Chondrocyte (in vitro differentiated cells): ENCODE measurements around the gene GNB5. TPM values are rescaled to one million over a fixed set of nuclear protein-coding genes. Genes with fewer than 3 reads are reported as not detected.

Experiments
- DNase-seq: peaks from one replicate; pipeline ENCODE4 v3.0.0; 2021; ENCODE audit warnings: mixed read lengths, low spot score
- H3K27ac Mint-ChIP-seq: one replicate; pipeline ENCODE4 v1.8.0; 2021; ENCODE audit warnings: mild to moderate bottlenecking, moderate library complexity, mixed read lengths; ENCODE audit not compliant: unreplicated experiment
- H3K27me3 Mint-ChIP-seq: 2 replicates; pipeline ENCODE4 v1.8.0; 2021; ENCODE audit warnings: low read depth, mixed read lengths
- H3K36me3 Mint-ChIP-seq: 2 replicates; pipeline ENCODE4 v1.8.0; 2021; ENCODE audit warnings: low read depth, mixed read lengths
- H3K4me1 Mint-ChIP-seq: 2 replicates; pipeline ENCODE4 v1.8.0; 2021; ENCODE audit warnings: low read depth, mild to moderate bottlenecking, mixed read lengths
- H3K4me3 Mint-ChIP-seq: one replicate; pipeline ENCODE4 v1.8.0; 2021; ENCODE audit warnings: mild to moderate bottlenecking, moderate library complexity, mixed read lengths; ENCODE audit not compliant: unreplicated experiment
- H3K9me3 Mint-ChIP-seq: 2 replicates; pipeline ENCODE4 v1.8.0; 2021; ENCODE audit warnings: low read depth, mixed read lengths
- total RNA-seq: library from RNA; stranded (reverse); gene quantifications from 3 replicates; pipeline ENCODE4 v1.2.1, GENCODE V29; 2021
- TF ChIP-seq, protein P1 (sequence below): fragments of 200-600 bp; sonication (generic); IDR thresholded peaks from 2 replicates; pipeline ENCODE4 v1.5.0; 2021; ENCODE audit warnings: antibody characterized with exemption, mild to moderate bottlenecking, moderate library complexity

The GNB5 gene
- total RNA-seq, 1 donor from 2014 or later: 25.7 TPM

DNA sequence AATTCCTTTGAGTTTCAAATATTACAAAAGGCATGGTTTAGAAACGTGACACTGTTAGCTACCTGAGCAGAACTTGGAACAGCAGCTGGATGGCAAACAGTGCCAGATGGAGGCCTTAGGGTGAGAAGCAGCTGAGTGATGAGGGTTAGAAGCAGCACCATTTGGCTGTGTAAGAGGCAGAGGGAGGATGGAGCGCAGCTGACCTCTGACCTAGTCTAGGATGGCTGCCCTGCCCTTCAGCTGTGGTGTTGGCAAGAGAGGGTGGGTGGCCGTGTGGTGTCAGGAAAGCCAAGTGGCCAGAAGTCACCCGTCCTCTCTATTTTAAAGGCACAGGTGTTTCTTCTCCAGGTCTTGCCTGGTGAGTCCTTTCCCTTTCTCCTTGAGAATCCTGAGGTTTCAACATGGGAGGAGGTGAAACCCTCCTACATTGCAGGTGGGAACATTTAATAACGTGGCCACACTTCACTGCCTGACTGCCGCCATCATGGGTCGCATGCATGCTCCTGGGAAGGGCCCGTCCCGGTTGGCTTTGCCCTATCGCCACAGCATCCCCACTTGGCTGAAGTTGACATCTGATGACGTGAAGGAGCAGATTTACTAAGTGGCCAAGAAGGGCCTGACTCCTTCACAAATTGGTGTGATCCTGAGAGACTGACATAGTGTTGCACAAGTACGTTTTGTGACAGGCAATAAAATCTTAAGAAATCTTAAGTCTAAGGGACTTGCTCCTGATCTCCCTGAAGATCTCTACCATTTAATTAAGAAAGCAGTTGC, 96.2 kb downstream of the GNB5 start:
- peaks cover 3% of the 10 kb centered on the region for H3K36me3 Mint-ChIP-seq
- H3K27me3 Mint-ChIP-seq: no peaks in the 10 kb centered on the region
- TF ChIP-seq, protein P1, sequence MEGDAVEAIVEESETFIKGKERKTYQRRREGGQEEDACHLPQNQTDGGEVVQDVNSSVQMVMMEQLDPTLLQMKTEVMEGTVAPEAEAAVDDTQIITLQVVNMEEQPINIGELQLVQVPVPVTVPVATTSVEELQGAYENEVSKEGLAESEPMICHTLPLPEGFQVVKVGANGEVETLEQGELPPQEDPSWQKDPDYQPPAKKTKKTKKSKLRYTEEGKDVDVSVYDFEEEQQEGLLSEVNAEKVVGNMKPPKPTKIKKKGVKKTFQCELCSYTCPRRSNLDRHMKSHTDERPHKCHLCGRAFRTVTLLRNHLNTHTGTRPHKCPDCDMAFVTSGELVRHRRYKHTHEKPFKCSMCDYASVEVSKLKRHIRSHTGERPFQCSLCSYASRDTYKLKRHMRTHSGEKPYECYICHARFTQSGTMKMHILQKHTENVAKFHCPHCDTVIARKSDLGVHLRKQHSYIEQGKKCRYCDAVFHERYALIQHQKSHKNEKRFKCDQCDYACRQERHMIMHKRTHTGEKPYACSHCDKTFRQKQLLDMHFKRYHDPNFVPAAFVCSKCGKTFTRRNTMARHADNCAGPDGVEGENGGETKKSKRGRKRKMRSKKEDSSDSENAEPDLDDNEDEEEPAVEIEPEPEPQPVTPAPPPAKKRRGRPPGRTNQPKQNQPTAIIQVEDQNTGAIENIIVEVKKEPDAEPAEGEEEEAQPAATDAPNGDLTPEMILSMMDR: no peak
- H3K4me1 Mint-ChIP-seq: peaks cover 38% of the 10 kb centered on the region
- no peak overlapping the region for H3K4me3 Mint-ChIP-seq
- no peak overlapping the region for H3K27ac Mint-ChIP-seq
- DNase-seq: no peak
- peaks cover 10% of the 10 kb centered on the region for H3K9me3 Mint-ChIP-seq

DNA sequence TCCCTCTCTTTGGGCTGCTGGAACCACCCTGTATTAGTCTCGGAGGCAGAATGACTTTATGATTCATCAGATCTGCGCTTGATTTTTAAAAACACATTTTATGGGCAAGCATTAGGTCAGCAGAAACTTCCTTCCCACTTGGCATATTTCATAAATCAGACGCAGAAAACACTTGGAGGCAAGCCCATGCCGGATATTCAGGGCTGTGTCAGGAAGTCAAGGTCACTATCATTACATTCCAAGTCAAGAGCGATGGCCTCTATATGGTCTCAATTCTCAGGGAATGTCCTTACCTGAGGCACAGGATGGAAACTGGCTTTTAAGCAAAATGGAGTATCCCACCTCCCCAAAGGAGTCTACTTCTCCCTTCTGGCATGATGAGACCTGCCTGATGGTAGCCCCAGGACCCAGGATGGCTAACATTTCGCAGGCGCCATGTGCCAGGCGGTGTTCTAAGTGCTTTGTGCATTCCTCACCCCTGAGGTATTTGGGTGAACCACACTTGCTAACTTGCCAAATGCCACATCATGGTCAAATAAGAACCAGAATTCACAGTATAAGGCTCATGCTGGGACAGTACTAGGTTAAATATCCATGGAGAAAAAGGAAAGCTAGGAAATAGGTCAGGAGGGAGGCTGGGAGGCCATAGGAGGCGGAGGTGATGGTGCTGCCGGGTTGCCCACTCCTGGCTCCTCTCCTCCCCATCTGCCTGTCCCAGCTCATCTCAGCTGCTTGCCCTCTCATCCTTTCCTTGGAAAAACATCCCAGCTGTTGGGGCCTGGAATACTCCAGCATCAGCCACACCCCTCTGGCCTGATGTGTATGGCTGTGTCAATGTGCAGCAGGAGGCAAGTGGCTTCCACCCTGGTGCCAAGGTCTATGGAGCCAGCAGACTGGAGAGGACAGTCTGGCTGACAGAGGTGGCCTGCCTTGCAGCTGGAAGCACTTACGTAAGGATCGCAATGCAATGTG, 97.4 kb downstream of the GNB5 start:
- Mint-ChIP-seq H3K27me3 (no peaks in the 10 kb centered on the region), H3K4me1 (peaks cover 38% of the 10 kb centered on the region), H3K4me3 (peak overlapping the region; percentile 6), H3K9me3 (peaks cover 15% of the 10 kb centered on the region), H3K36me3 (peaks cover 3% of the 10 kb centered on the region), H3K27ac (peak overlapping the region; percentile 93)
- DNase-seq: no peak
- TF ChIP-seq, protein P1: no peak

DNA sequence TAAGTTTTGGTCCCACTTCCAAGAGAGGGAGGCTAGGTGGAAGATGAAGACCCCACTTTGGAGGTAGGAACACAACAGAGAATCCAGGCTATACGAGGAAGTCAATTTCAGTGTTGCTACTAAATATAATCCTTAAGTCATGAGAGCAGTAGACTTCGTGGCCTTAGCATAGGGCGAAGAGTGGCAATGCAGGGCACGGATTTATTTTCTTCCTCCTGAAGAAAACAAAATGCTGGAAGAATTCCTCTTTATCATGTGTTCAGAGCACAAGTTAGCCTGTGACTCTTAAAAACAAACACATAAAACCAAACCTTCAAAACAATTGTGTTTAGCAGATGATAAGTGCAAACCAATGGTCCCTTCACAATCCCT, 98.0 kb downstream of the GNB5 start:
- DNase-seq: no peak
- Mint-ChIP-seq H3K27me3 (no peaks in the 10 kb centered on the region), H3K27ac (peak overlapping the region; percentile 93), H3K4me3 (no peak overlapping the region), H3K4me1 (peaks cover 38% of the 10 kb centered on the region), H3K9me3 (peaks cover 15% of the 10 kb centered on the region), H3K36me3 (peaks cover 3% of the 10 kb centered on the region)
- TF ChIP-seq, protein P1: no peak

DNA sequence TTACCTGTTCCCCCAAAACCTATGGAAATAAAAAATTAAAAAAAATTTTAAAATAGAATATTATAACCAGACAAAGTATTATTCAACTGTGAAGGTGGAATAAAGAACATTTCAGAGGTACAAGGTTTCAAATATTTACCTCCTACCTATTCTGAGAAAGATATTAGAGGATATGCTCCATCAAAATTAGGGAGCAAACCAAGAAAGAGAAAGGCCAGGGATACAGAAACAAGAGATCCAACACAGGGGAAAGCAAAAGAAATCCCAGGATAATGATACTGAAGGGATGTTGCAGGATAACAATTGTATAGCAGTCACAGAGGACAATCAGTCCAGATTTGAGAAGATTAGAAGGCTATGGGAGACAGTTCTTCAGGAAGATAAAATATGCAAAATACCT, 101.0 kb downstream of the GNB5 start:
- TF ChIP-seq, protein P1: no peak
- H3K36me3 Mint-ChIP-seq: peaks cover 3% of the 10 kb centered on the region
- H3K27ac Mint-ChIP-seq: no peak overlapping the region
- peaks cover 24% of the 10 kb centered on the region for H3K4me1 Mint-ChIP-seq
- no peak for DNase-seq
- no peaks in the 10 kb centered on the region for H3K27me3 Mint-ChIP-seq
- peaks cover 11% of the 10 kb centered on the region for H3K9me3 Mint-ChIP-seq
- H3K4me3 Mint-ChIP-seq: no peak overlapping the region
